Fibroblast of skin of right quadriceps (primary cell): ENCODE data around the gene CFAP61.

ENCODE experiments used
- DNase-seq: peaks from one replicate; pipeline ENCODE4 v3.0.0-alpha.2; 2013

CFAP61 gene

DNA sequence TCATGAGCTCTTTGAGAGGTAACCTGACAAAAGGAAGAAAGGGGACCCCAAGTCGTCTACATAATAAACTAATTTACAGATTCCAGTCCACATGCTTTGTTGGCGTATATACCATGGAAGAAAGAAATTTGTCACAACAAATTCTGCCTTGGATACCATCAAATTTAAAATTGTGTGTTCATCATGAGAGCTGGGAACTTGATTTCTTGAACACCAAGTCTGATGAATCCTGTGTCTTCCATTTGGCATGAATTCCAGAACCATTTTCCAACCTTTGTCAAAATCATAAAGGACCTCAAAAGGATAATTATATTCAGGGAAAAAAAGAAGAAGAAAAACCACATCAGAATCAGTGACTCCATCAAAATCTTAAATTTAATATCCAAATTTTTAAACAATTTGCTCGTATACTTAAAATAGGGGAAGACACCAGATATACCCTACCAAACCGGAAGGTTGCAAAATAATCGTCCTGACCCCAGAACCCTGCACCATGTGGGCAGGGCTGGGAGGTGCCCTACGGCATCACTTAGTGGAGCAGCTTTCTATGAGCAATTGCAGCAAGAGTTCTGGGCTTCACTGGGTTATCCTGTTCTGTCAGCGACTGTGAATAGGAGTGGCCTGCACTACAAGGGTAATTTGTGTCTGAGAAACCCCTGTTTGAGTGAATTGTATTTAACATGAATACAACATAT lies 241.5 kb downstream of the CFAP61 start:
- DNase-seq = no peak

DNA sequence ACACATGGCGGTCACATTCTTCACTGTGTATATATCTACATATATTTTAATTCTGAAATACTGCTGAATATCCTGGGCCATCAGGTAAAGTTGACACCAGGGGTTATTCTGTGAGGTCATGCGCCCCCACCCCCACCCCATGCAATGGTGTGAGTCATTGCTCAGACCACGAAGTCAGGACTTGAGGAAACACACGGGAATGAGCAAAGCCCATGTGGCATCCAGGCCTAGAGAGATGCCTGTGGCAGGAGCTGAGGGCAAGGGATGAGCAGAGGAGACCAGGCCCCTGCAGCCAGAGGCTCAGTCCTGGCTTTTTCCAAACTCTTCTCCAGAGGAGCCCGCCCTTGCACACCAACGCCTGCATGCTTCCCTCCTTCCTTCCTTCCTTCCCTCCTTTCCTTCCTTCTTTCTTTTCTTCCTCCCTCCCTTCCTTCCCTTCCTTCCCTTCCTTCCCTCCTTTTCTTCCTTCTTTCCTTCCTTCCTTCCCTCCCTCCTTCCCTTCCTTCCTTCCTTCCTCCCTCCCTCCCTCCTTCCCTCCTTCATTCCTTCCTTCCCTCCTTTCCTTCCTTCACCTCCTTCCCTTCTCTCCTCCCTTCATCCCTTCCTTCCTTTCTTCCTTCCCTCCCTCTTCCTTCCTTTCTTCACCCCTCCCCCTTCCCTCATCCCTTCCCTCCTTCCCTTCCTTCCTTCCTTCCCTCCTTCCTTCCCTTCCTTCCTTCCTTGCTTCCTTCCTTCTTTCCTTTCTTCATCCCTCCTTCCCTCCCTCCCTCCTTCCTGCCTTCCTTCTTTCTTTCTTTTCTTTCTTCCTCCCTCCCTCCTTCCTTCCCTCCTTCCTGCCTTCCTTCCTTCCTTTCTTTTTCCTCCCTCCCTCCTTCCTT lies 243.5 kb downstream of the CFAP61 start:
- DNase-seq = no peak

DNA sequence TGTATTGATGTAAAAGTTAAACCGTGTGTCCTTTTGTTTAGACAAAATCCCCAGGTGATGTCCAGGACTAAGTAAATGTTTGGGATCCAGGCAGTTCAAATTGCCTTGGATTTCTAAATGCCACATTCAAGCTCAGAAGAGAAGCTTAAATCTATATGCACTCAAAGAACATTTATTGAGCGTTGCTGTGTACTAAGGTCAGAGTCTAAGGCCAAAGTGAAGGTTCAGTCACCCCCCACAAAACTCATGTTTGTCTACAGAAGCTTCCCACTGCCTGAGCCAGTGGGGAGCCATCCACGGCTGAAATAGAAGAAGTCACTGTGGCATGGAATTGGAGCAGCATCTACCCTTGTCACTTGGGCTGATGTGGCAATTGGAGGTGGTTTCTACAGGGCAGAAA lies 244.8 kb downstream of the CFAP61 start:
- DNase-seq = no peak

DNA sequence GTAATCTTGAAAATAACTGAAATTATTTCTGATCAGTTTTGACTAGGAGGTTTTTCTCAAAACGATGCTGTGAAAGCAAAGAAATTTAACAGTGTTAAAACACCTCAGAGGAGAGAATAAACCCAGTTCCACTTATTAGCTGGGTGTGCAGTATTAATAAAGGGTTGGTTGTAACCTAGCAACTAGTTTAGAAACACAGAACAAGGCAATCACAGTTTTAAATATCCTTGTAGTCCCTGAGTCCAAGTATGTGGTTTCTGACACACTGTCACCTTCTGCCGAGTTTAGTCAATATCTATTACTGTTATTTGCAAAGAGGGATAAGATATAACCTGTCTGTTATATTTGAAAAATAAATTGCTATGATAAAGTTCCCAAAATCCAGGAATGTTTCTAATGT lies 245.4 kb downstream of the CFAP61 start:
- no peak for DNase-seq

DNA sequence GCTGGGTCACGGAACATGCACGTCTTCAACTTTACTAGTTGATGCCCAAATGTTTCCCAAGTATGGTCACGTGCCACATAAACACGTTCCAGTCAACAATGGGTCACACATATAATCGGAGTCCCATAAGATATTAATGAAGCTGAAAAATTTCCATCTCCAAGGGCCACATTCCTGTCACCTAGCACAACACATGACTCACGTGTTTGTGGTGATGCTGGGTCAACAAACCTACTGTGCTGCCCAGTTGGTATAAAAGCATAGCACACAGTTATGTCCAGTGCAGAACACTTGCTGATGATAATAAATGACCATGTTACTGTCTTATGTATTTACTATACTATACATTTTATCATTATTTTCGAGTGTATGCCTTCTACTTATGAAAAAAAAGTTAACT lies 247.6 kb downstream of the CFAP61 start:
- no peak for DNase-seq

DNA sequence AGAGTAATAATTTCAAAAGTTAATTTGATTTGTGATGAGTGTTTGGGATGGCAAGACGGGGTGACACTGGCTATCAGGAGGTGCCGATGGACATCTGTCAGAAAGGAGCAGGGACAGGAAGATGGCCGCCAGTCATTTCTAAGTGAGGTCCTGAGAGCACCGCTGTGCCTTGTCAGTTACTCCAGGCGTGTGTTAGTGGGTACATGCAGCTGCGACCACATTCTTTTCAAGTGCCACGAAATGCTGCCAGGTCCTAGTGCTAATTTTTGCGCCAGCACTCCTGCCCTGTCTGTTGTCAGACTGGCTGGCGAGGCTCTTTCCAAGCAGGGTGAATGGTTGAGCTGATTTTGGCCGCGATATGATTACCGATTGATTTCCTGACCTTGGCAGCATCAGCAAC lies 251.0 kb downstream of the CFAP61 start:
- DNase-seq = no peak

DNA sequence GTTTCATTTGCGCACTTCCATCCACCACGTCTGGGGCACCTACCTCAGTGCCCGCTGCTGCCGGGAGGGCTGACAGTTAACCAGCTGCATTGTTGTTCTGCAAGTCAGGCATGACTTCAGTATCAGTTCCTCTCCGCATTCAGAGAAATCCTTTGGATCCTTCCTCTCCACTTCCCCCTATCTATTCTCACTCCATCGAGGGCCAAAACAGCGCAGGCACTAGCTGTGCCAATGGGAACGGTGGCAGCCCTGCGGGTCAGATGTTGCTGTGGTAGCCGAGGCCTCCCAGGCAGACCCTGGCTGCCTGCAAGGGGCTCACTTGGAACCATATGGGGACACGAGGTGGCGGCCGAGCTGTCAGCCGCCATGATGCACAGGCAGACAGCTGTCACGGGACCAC lies 251.4 kb downstream of the CFAP61 start:
- no peak for DNase-seq

DNA sequence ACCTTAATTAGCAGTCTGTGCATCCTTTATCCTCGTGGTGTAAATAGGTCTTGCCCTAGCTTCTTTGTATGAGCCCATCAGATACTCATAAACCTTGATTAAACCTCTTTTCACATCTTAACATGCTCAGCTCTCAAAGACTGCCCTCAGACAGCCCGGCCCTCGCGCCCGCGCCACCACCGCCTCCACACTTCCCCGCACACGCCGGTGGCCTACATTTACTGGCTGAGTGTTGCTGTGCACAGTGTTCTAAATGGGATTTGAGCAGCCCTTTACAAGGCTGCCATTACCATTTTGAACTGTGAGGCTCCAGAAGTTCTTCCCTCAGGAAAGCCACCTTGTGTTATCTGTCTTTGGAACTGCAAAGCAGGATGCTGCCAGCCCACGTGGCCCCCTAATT lies 252.6 kb downstream of the CFAP61 start:
- no peak for DNase-seq

DNA sequence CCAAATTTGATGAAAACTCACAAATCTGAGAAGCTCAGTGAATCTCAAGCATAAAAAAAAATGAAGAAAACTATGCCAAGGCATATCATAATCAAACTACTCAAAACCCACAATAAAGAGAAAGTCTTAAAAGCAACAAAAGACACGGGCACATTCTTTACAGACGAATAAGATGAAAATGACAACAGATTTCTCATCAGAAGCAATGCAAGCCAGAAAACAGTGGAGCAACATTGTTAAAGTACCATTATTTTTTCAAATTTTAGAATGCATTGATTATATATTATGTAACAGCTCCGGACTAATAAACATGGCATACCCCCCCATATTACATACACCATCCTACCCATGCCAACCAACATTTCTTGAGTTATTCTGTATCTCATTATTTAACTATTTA lies 260.2 kb downstream of the CFAP61 start:
- no peak for DNase-seq

DNA sequence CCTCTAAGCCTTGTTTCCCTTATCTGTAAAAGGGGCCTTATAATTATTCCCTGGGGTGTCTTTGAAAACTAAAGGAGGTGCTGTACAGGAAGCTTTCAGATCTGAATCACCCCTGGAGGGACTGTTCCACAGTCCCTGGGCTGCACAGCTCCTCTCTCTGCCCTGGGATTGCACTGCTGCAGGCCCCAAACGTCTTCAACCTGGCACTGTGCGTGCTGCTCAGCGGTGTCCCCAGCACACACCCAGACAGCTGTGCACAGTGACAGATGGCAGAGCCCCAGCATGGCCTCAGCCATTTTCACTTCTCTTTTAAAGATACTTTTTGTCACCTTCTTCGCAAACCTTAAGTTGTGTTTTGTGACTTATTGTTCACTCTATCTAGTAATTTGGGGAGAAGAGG lies 264.9 kb downstream of the CFAP61 start:
- DNase-seq = no peak

DNA sequence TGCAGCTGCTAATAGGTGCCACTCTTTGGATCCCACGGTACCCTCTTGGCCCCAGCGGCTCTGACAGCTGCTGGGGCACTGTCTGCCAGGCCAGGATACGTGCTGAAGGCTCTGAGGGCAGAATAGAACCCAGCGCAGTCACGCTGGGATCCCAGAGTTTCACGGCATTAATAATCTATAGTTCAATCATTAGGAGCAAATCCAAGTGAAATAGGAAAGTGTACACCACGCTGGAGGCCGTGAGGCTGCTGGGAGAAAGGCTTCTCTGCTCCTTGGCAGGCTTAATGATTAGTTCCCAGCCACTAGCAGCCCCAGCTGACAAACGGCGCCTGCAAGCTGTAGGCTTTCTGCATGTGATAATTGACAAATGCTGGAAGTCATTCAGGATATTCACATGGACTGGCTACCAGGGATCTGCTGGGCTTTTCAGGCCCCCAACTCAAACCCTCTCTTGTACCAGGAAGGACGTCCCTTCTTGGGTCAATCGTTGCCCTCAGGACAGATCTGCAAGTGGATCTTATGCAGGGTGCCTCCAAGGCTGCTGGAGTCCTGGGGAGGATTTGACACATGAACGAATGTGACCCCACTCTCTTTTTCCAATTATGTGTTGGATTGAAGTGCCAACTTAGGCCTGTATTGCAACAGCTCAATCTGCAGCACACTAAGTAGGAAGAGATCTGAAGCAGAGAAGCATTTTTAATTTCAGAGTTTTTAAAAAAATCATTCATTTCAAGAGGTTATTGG lies 265.5 kb downstream of the CFAP61 start:
- DNase-seq = no peak

DNA sequence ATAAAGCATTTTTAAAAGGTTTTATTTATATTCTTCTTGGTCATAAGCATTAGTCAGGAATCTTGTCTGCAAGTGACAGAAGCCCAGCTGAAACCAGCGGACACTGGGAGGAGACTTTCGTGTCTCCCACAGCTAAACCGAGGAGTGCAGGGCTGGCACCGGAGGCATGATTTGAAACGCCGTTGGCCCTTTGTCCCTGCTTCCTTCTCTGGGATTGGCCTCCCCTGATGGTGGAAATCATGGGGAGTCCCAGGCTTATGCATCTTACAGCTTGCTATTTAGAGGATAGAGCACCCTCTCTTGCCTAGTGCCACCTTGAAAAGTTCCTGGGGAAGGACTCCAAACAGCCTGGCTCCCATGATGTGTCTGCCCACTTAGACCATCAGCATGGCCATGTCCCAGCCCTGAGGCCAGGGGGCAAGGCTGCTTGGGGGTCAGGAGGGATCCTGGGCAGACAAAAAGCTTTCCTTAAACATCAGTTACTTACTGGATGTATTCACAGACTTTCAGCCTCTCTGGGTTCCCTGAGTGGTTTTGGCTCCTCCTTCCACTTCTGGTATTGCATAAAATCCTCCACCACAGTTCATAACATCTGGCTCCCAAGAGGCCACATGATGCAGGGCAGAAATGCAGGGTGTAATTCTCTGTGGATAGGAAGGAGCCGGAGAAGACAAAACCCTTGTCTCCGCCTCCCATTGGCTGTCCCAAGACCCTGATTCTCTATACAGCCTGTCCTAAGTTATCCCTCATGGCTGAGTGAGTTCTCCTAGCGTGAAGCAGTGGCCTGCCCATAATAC lies 266.2 kb downstream of the CFAP61 start:
- no peak for DNase-seq

DNA sequence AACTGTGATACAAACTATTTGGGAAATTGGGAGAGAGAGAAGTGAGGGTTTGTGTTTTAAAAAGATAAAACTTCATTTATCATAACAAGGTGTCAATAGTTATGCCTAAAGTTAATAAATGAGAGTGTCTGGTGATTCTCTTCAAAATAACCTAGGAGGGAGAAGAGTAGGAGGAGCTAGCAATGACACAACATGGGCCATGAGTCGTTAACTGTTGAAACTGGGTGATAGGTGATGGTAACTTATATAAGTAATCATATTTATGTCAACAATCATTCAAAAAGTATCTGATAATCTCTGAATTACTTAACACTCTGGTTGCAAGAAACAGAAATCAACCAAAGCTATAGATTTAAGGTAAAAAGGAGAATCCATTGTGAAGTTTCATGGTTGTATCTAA lies 268.8 kb downstream of the CFAP61 start:
- no peak for DNase-seq

DNA sequence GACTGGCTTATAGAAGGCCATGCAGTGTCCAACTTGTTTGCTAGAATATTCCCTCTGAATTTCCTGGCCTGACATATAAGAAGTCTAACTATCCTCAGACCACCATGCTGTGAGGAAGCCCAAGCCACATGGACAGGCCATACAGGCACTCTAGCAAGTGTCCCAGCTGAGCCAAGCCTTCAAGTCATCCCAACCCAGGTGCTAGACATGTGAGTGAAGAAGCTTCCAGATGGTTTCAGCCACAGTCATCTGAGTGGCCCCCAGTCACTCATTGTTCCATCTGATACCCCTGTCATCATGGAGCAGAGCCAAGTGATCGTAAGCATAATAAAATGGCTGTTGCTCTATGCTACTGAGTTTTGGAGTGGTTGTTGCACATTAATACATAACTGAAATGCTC lies 269.6 kb downstream of the CFAP61 start:
- no peak for DNase-seq

DNA sequence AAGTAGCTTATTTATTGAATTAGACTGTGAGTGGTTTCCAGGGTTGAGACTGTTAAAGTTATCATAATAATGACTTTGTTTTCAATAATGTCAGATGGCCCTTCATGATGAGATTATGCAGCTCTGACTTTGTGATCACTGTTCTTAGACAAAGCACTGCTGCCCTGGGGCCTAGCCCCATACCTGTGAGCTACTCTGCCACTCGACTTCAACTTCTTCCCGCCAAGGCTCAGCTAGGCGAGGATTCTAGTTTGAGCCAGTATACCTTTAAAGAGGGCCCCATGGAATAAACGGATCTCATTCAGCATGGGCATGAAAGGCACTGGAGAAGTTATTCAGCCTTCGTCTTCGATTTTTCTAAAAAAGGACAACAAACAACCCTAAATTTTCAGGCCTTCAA lies 270.6 kb downstream of the CFAP61 start:
- no peak for DNase-seq

DNA sequence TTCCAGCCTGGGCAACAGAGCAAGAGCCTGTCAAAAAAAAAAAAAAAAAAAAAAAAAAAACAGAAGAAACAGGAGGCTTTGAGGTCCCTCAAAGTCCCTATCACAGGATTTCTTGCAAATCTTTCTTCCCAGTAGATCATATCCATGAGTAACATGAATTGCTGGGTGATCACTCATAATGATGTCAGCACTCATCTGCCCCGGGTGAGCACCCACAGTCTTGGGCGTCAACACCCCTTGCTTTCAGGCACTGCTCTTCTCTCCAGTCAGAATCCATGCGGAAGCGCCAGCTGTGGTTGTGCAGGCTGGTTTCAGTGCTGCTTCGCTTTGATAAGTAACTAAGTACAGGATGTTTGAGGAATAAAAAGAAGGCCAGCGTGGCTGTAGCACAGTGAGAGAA lies 275.4 kb downstream of the CFAP61 start:
- DNase-seq = no peak

DNA sequence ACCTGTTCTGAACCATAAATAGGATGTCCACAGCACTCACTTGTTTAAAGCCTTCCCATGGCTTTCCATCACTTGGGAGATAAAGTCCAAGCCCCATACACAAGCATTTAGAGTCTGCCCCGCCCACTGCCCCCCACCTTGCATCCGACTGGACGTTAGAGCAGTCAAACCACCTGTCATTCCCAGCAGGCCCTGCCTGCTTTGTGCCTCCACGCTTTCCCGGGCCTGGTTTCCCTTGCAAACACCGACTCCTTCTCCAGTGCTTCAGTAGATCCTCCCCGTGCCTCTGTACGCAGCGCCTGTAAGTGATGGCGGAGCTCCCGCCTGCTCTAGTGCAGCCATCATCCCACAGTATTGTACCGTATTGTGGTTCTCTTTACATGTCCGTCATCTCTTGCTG lies 277.2 kb downstream of the CFAP61 start:
- no peak for DNase-seq

DNA sequence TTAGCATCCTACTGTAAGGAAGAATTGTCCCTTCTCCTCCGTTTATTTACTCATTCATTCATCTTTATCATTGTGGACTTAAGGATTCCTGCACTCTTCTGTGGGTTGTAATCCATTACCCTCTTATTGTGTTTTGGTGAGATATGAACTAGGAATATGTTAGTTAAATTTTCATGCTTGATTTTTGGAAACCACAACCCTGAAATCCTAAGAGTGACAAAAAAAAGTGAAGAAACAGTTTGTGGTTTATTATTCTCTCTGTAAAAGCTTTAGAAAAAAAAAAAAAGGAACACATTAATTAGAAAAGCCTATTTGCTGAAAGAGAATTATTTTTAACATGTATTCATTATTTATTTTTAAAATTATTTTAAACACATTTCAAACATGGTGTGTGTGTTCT lies 278.8 kb downstream of the CFAP61 start:
- no peak for DNase-seq

DNA sequence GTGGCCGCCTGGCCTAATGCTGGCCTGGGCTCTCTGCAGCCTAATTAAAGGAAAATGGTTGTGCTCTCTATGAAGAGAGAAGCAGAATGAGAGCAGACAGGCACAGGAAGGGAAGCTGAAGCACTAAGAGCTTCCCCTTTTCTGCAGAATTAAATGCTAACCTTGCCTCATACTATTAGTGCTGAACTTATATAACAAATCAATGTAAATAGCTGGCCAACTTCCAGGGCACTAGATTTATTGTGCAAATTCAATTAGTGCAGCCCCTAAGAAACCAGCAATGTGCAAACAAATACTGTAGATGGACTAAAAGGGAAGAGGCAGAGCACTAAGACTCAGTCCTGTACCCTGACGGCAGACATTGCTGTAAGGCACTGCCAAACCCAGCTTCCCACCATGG lies 279.5 kb downstream of the CFAP61 start:
- no peak for DNase-seq

DNA sequence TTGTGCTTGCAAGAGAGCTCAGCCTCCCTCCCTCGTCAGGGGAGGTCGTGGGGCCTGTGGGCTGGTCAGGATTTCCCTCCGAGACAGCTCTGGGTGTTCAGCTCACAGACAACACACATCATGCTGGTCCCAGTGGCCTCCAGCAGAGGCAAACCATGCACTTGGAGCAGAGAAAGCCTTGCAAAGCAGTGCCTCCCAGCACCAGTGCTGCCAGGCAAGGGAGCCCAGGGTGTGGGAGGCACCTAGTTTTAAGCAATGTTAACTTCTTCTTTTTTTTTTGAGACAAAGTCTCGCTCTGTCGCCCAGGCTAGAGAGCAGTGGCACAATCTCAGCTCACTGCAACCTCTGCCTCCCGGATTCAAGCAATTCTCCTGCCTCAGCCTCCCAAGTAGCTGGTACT lies 281.5 kb downstream of the CFAP61 start:
- no peak for DNase-seq

DNA sequence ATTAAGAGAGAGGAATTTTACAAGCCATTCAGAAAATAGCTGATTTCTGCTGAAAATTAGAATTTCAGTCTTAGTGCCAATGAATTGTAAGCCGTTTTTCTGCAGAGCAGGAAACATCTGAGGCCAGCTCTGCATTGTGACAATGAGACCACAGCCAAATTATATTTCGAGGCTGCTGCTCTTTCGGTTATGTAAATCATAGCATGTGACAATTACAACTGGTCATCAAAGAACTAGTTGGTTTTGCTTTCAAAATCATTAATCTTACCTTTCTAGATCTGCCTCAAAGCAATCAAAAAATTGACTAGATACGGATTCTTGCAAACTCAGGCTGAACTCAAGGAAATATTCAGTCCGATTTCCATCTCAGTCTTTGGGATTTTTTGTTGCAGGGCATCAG lies 282.2 kb downstream of the CFAP61 start:
- no peak for DNase-seq

DNA sequence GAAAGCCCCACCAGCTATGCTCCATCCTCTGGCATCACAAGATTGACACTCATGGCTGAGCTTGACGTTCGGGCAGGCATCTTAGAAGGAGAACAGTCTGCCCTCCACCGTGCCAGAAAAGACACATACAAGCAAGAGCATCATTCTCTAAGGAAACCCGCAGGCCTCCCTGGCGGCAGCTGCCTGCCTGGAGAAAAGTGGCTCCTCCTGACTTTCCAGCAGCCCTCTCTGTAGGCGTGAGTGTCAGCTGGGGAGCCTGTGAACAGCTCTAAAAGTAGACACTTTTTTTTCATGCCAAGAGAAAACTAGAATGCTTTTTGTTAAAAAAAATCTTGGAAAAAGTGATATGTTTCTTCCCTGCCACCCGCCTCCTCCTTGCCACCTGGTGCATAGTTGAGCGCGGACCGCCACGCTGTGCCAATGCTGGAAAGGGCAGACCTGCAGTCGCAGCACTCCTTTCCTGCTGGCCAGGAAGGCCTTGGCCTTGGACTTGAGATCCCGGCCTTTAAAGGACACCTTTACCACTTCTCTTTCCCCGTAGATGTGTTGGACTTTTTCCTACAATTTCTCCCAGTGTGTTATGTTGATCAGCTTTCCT lies 285.9 kb downstream of the CFAP61 start:
- no peak for DNase-seq

DNA sequence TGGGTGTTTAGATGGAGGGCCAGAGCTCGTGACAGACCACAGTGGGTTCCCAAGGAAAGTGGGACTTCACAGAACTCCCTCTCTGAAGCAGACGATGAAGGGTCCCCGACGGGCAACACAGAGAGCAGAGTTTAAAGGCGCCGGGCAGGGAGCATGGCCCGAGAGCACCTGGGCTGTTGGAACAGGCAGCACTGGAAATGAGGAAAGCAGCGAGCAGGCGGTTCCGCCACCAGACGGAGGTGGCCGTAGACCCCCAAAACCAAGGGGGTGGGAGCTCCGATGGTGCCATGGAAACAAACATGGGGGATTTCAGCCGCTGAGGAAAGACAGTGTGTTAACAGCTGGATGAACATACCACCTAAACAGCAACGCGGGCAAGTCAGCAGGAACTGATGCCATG lies 288.1 kb downstream of the CFAP61 start:
- no peak for DNase-seq
